Cardiac muscle cell (in vitro differentiated cells and primary cell): ENCODE measurements around the gene CHEK1. TPM values are rescaled to one million over a fixed set of nuclear protein-coding genes. Genes with fewer than 3 reads are reported as not detected.

Experiments used
- DNase-seq, 2 donors: peaks; one replicate each; pipeline versions ENCODE4 v3.0.0 to v3.0.0-alpha.2; 2010 to 2017; ENCODE audit warnings: low read depth in 1 of 2, low spot score in 1 of 2
- H3K27ac ChIP-seq: fragments of 200-600 bp; sonication (generic); 2 replicates; pipeline ENCODE4 v1.5.1; 2016
- H3K27me3 ChIP-seq: fragments of 200-600 bp; sonication (generic); 2 replicates; pipeline ENCODE4 v1.6.0; 2016; ENCODE audit warnings: control low read depth
- H3K36me3 ChIP-seq: fragments of 200-600 bp; sonication (generic); 2 replicates; pipeline ENCODE4 v1.5.1; 2016; ENCODE audit warnings: control low read depth
- H3K4me1 ChIP-seq: fragments of 200-600 bp; sonication (generic); 2 replicates; pipeline ENCODE4 v1.8.1; 2017; ENCODE audit warnings: low read depth, mild to moderate bottlenecking, mixed run types
- H3K4me3 ChIP-seq: fragments of 200-600 bp; sonication (generic); 2 replicates; pipeline ENCODE4 v1.5.1; 2016; ENCODE audit warnings: mild to moderate bottlenecking
- H3K9me3 ChIP-seq: fragments of 200-600 bp; sonication (generic); 2 replicates; pipeline ENCODE4 v1.5.1; 2017; ENCODE audit warnings: low read depth, mild to moderate bottlenecking, control low read depth
- CTCF ChIP-seq: IDR thresholded peaks from 2 replicates; pipeline ENCODE4 v1.5.1; 2012; ENCODE audit warnings: low read depth, mild to moderate bottlenecking, low read length
- polyA plus RNA-seq: library from polyadenylated mRNA; unstranded; fragments of >200 nt; fragmentation: Nextera tagmentation; extraction: Ambion mirVana; gene quantifications from 2 replicates; pipeline ENCODE4 v1.2.1, GENCODE V29; 2016
- total RNA-seq: library from RNA; depleted of rRNA; stranded (reverse); fragments of >200 nt; gene quantifications from 2 replicates; pipeline ENCODE4 v1.2.3, GENCODE V29; 2016

CHEK1 gene
- total and polyA plus RNA-seq, 2 experiments from 2014 or later: 11.4 to 12.6 TPM

GRCh38 chr11:125645871-125646270 is 20.9 kb downstream of the CHEK1 start:
- no peaks in the 10 kb centered on the region for H3K4me1 ChIP-seq
- H3K4me3 ChIP-seq: no peak overlapping the region
- H3K9me3 ChIP-seq: no peaks in the 10 kb centered on the region
- TF ChIP-seq CTCF: no peak
- DNase-seq: no peak
- peaks cover 20% of the 10 kb centered on the region for H3K36me3 ChIP-seq
- H3K27me3 ChIP-seq: no peaks in the 10 kb centered on the region
- no peak overlapping the region for H3K27ac ChIP-seq

- H3K36me3 ChIP-seq: peaks cover 12% of the 10 kb centered on the region
- no peaks in the 10 kb centered on the region for H3K9me3 ChIP-seq
- no peak for TF ChIP-seq CTCF
- H3K4me1 ChIP-seq: no peaks in the 10 kb centered on the region
- no peaks in the 10 kb centered on the region for H3K27me3 ChIP-seq
- H3K4me3 ChIP-seq: no peak overlapping the region
- no peak for DNase-seq
- H3K27ac ChIP-seq: no peak overlapping the region
These were observed 24.7 kb downstream of the CHEK1 start for GRCh38 chr11:125649465-125650166.

- no peak overlapping the region for H3K27ac ChIP-seq
- H3K36me3 ChIP-seq: peaks cover under 1% of the 10 kb centered on the region
- DNase-seq: no peak
- TF ChIP-seq CTCF: no peak
- H3K4me1 ChIP-seq: no peaks in the 10 kb centered on the region
- H3K4me3 ChIP-seq: no peak overlapping the region
- no peaks in the 10 kb centered on the region for H3K27me3 ChIP-seq
- no peaks in the 10 kb centered on the region for H3K9me3 ChIP-seq
These were observed 37.7 kb downstream of the CHEK1 start for GRCh38 chr11:125662689-125663088.

- no peak for DNase-seq
These were observed 38.9 kb downstream of the CHEK1 start for GRCh38 chr11:125663910-125664309.

GRCh38 chr11:125667151-125667550 is 42.2 kb downstream of the CHEK1 start:
- no peaks in the 10 kb centered on the region for H3K36me3 ChIP-seq

More at GRCh38 chr11:125663910-125664309, 38.9 kb downstream of the CHEK1 start:
- H3K27ac ChIP-seq: no peak overlapping the region
- no peaks in the 10 kb centered on the region for H3K9me3 ChIP-seq
- no peak for TF ChIP-seq CTCF
- no peaks in the 10 kb centered on the region for H3K27me3 ChIP-seq
- H3K36me3 ChIP-seq: no peaks in the 10 kb centered on the region
- no peaks in the 10 kb centered on the region for H3K4me1 ChIP-seq
- no peak overlapping the region for H3K4me3 ChIP-seq

More at GRCh38 chr11:125667151-125667550, 42.2 kb downstream of the CHEK1 start:
- H3K27me3 ChIP-seq: no peaks in the 10 kb centered on the region
- DNase-seq: no peak
- H3K4me1 ChIP-seq: no peaks in the 10 kb centered on the region
- H3K9me3 ChIP-seq: no peaks in the 10 kb centered on the region
- no peak overlapping the region for H3K27ac ChIP-seq
- no peak overlapping the region for H3K4me3 ChIP-seq
- no peak for TF ChIP-seq CTCF
